PC-9 (cell line): Measurements from ENCODE around the gene ULBP1. TPM values are rescaled to one million over a fixed set of nuclear protein-coding genes. Genes with fewer than 3 reads are reported as not detected.

Experiments used
- BruUV-seq: library from RNA; stranded (reverse); fragments of 400-500 nt; replicated peaks from 2 replicates; lab custom pipeline; 2021; lab: Mats Ljungman, UMichigan
- CTCF ChIA-PET: fragments of 300-600 bp; sonication (Branson Sonifier 250); formaldehyde crosslinking; loops from one replicate; lab custom pipeline; 2022; ENCODE audit warnings: antibody characterized with exemption; lab: Charles Lee
- POLR2A ChIA-PET: fragments of 300-600 bp; sonication (Branson Sonifier 250); formaldehyde crosslinking; loops from one replicate; lab custom pipeline; 2022; ENCODE audit warnings: antibody characterized with exemption; ENCODE audit not compliant: unreplicated experiment; lab: Charles Lee
- DNase-seq, 2 experiments: peaks; one replicate each; pipeline versions ENCODE4 v3.0.0 to v3.0.0-alpha.2; 2015 to 2022; ENCODE audit warnings: mixed read lengths in 1 of 2
- H2AFZ ChIP-seq: fragments of 200-600 bp; sonication (generic); 2 replicates; pipeline ENCODE4 v1.8.1; 2017; ENCODE audit warnings: antibody characterized with exemption
- H3F3A ChIP-seq: fragments of 200-600 bp; sonication (generic); 2 replicates; pipeline ENCODE4 v1.8.1; 2017; ENCODE audit warnings: antibody characterized with exemption, mild to moderate bottlenecking, low read depth; ENCODE audit not compliant: insufficient read depth
- H3K27ac ChIP-seq: fragments of 200-600 bp; sonication (generic); 2 replicates; pipeline ENCODE4 v1.6.1; 2016; ENCODE audit warnings: mixed run types
- H3K27me3 ChIP-seq: fragments of 200-600 bp; sonication (generic); 2 replicates; pipeline ENCODE4 v1.6.1; 2016; ENCODE audit warnings: low read depth, mixed run types; ENCODE audit not compliant: insufficient read depth
- H3K36me3 ChIP-seq: fragments of 200-600 bp; sonication (generic); 2 replicates; pipeline ENCODE4 v1.6.1; 2016; ENCODE audit warnings: low read depth, mixed run types
- H3K4me1 ChIP-seq: fragments of 200-600 bp; sonication (generic); replicated peaks from 2 replicates; pipeline ENCODE4 v1.6.1; 2016; ENCODE audit warnings: mixed run types; ENCODE audit not compliant: insufficient read depth
- H3K4me2 ChIP-seq: fragments of 200-600 bp; sonication (generic); 2 replicates; pipeline ENCODE4 v1.6.1; 2017; ENCODE audit warnings: mixed run types
- H3K4me3 ChIP-seq: fragments of 200-600 bp; sonication (generic); 2 replicates; pipeline ENCODE4 v1.6.1; 2016; ENCODE audit warnings: mixed run types
- H3K79me2 ChIP-seq: fragments of 200-600 bp; sonication (generic); 2 replicates; pipeline ENCODE4 v1.6.1; 2017; ENCODE audit warnings: low read depth, mixed run types
- H3K9me2 ChIP-seq: fragments of 200-600 bp; sonication (generic); 2 replicates; pipeline ENCODE4 v1.8.1; 2017; ENCODE audit warnings: mild to moderate bottlenecking; ENCODE audit not compliant: insufficient read depth
- H3K9me3 ChIP-seq: fragments of 200-600 bp; sonication (generic); 2 replicates; pipeline ENCODE4 v1.8.1; 2016; ENCODE audit warnings: low read depth; ENCODE audit not compliant: insufficient read depth
- H4K20me1 ChIP-seq: fragments of 200-600 bp; sonication (generic); 2 replicates; pipeline ENCODE4 v1.8.1; 2017; ENCODE audit not compliant: insufficient read depth
- CTCF ChIP-seq: fragments of 200-600 bp; sonication (generic); conservative IDR thresholded peaks from 2 replicates; pipeline ENCODE4 v1.6.1; 2017; ENCODE audit warnings: mixed run types, antibody characterized with exemption, mild to moderate bottlenecking, moderate library complexity
- EZH2 ChIP-seq: fragments of 200-600 bp; sonication (generic); IDR thresholded peaks from 2 replicates; pipeline ENCODE4 v1.8.0; 2017; ENCODE audit warnings: antibody characterized with exemption, low read depth
- intact Hi-C: fragments of 100-400 bp; cut with micrococcal nuclease; formaldehyde crosslinking; loops from one replicate; pipeline ENCODE4 v1.10.0; 2022; ENCODE audit not compliant: unreplicated experiment
- total RNA-seq: library from RNA; stranded (reverse); gene quantifications from 2 replicates; pipeline ENCODE4 v1.2.3, GENCODE V29; 2021

ULBP1 gene
- total RNA-seq, 1 experiment from 2014 or later = 3.3 TPM

GRCh38 chr6:149991838-149992237 is 28.1 kb downstream of the ULBP1 start:
- H3K4me3 ChIP-seq = no peak overlapping the region
- CTCF ChIA-PET = interaction anchor here (0.6 kb wide), 1 partner anchor 9 kb away, joined by 7 read pairs; no protein-coding TSS in a partner anchor
- no peaks in the 10 kb centered on the region for H3K9me3 ChIP-seq
- DNase-seq = no peak
- no peaks in the 10 kb centered on the region for H3F3A ChIP-seq
- POLR2A ChIA-PET = no interaction called here
- TF ChIP-seq EZH2 = no peak
- no peak for TF ChIP-seq CTCF
- H3K4me2 ChIP-seq = no peak overlapping the region
- no peaks in the 10 kb centered on the region for H3K36me3 ChIP-seq
- no peak overlapping the region for H2AFZ ChIP-seq
- no peaks in the 10 kb centered on the region for H4K20me1 ChIP-seq
- no peak overlapping the region for H3K27ac ChIP-seq
- H3K79me2 ChIP-seq = no peaks in the 10 kb centered on the region
- intact Hi-C loops = no loop called here
- H3K9me2 ChIP-seq = no peaks in the 10 kb centered on the region
- peaks cover 47% of the 10 kb centered on the region for H3K27me3 ChIP-seq
- H3K4me1 ChIP-seq = no peaks in the 10 kb centered on the region
- no TSS peak for BruUV-seq

GRCh38 chr6:149995235-149995750 is 31.6 kb downstream of the ULBP1 start:
- Histone ChIP-seq H3K4me1 (no peaks in the 10 kb centered on the region), H3K4me2 (no peak overlapping the region), H3K27me3 (peaks cover 20% of the 10 kb centered on the region), H3F3A (no peaks in the 10 kb centered on the region), H3K36me3 (no peaks in the 10 kb centered on the region), H2AFZ (no peak overlapping the region), H3K9me3 (no peaks in the 10 kb centered on the region), H3K9me2 (no peaks in the 10 kb centered on the region), H3K27ac (no peak overlapping the region), H3K79me2 (no peaks in the 10 kb centered on the region), H3K4me3 (no peak overlapping the region), H4K20me1 (no peaks in the 10 kb centered on the region)
- ChIA-PET CTCF (no interaction called here), POLR2A (no interaction called here)
- BruUV-seq = no TSS peak
- intact Hi-C loops = no loop called here
- no peak for DNase-seq
- TF ChIP-seq EZH2 = no peak
- no peak for TF ChIP-seq CTCF

GRCh38 chr6:149995971-149996370 is 32.2 kb downstream of the ULBP1 start:
- BruUV-seq = no TSS peak
- no peaks in the 10 kb centered on the region for H4K20me1 ChIP-seq
- H2AFZ ChIP-seq = no peak overlapping the region
- H3K79me2 ChIP-seq = no peaks in the 10 kb centered on the region
- no peak overlapping the region for H3K27ac ChIP-seq
- H3K27me3 ChIP-seq = peaks cover 18% of the 10 kb centered on the region
- H3K9me2 ChIP-seq = no peaks in the 10 kb centered on the region
- TF ChIP-seq EZH2 (no peak), CTCF (no peak)
- ChIA-PET CTCF (no interaction called here), POLR2A (no interaction called here)
- no peaks in the 10 kb centered on the region for H3K4me1 ChIP-seq
- no peaks in the 10 kb centered on the region for H3K9me3 ChIP-seq
- intact Hi-C loops = no loop called here
- no peak overlapping the region for H3K4me3 ChIP-seq
- DNase-seq = no peak
- H3K36me3 ChIP-seq = no peaks in the 10 kb centered on the region
- no peaks in the 10 kb centered on the region for H3F3A ChIP-seq
- H3K4me2 ChIP-seq = no peak overlapping the region
